HS-5 (cell line): ENCODE measurements around the gene PLBD1.
A peak's percentile ranks its signal among the peaks of the same experiment; 100 is the strongest.

Source experiments
- DNase-seq: peaks from one replicate; pipeline ENCODE4 v3.0.0-alpha.2; 2012; ENCODE audit warnings: low read depth

PLBD1 gene

GRCh38 chr12:14567351-14568162 is at the start of gene PLBD1:
Gene PLBD1 (minus strand): TSS chr12:14567883. CDS start chr12:14567696, 187 bp downstream.
- no peak for DNase-seq

GRCh38 chr12:14614704-14615121 is 47.0 kb upstream of the PLBD1 start:
- no peak for DNase-seq

GRCh38 chr12:14613718-14614117 is 46.0 kb upstream of the PLBD1 start:
- DNase-seq: no peak

- no peak for DNase-seq
These were observed 45.3 kb upstream of the PLBD1 start for GRCh38 chr12:14612898-14613445.

- DNase-seq: no peak
These were observed 44.6 kb upstream of the PLBD1 start for GRCh38 chr12:14612250-14612649.

- no peak for DNase-seq
These were observed 44.0 kb upstream of the PLBD1 start for GRCh38 chr12:14611640-14612203.

GRCh38 chr12:14607568-14607967 is 39.9 kb upstream of the PLBD1 start:
- no peak for DNase-seq

- no peak for DNase-seq
These were observed 37.8 kb upstream of the PLBD1 start for GRCh38 chr12:14605401-14605989.

GRCh38 chr12:14601692-14602478 is 34.2 kb upstream of the PLBD1 start:
- DNase-seq: no peak

- DNase-seq: no peak
These were observed 29.8 kb upstream of the PLBD1 start for GRCh38 chr12:14597480-14597879.

- no peak for DNase-seq
These were observed 24.0 kb upstream of the PLBD1 start for GRCh38 chr12:14591719-14592118.

GRCh38 chr12:14589169-14590004 is 21.7 kb upstream of the PLBD1 start:
- DNase-seq: no peak

- DNase-seq: no peak
These were observed 20.9 kb upstream of the PLBD1 start for GRCh38 chr12:14588571-14588970.

GRCh38 chr12:14578646-14579045 is 11.0 kb upstream of the PLBD1 start:
- no peak for DNase-seq

GRCh38 chr12:14577344-14577743 is 9.7 kb upstream of the PLBD1 start:
- peak; percentile 16 for DNase-seq

- no peak for DNase-seq
These were observed 9.2 kb upstream of the PLBD1 start for GRCh38 chr12:14576896-14577295.

- DNase-seq: no peak
These were observed 7.9 kb upstream of the PLBD1 start for GRCh38 chr12:14575585-14575984.

GRCh38 chr12:14573118-14573517 is 5.4 kb upstream of the PLBD1 start:
- DNase-seq: no peak

- no peak for DNase-seq
These were observed 4.7 kb upstream of the PLBD1 start for GRCh38 chr12:14572401-14572800.

GRCh38 chr12:14571779-14572178 is 4.1 kb upstream of the PLBD1 start:
- no peak for DNase-seq

GRCh38 chr12:14570231-14570630 is 2.5 kb upstream of the PLBD1 start:
- no peak for DNase-seq
